Adrenal gland (tissue), 5 donors: ENCODE measurements around the gene TAPT1.

Source experiments
- CTCF ChIP-seq, 6 experiments: fragments of 450-650 bp in 4 of 6; fragments of 200-600 bp in 2 of 6; sonication (generic) in 1 of 6; IDR thresholded peaks; 1 replicate in 5 of 6; 2 replicates in 1 of 6; pipeline versions ENCODE4 v1.5.1 to v1.8.0; 2016 to 2021; ENCODE audit warnings: antibody characterized with exemption in 6 of 6, mild to moderate bottlenecking in 2 of 6, moderate library complexity in 1 of 6
- POLR2A ChIP-seq, 2 donors: fragments of 450-650 bp; IDR thresholded peaks; one replicate each; pipeline ENCODE4 v1.6.1; 2017; ENCODE audit warnings: antibody characterized with exemption in 2 of 2, mild to moderate bottlenecking in 2 of 2, moderate library complexity in 1 of 2
- donor health status: DM: no; HTN: no; CAD: no.

GRCh38 chr4:16255730-16256129 lies 29.5 kb upstream of the TAPT1 start:
- TF ChIP-seq CTCF (IDR thresholded peaks at IDR 0.05) = no peak
- TF ChIP-seq POLR2A (IDR thresholded peaks at IDR 0.05) = no peak
